GM19452 (cell line): ENCODE results near the gene ACTG1.
A peak's percentile ranks its signal among the peaks of the same experiment; 100 is the strongest.

ENCODE experiments used
- ATAC-seq: cut with Tn5 transposase; IDR thresholded peaks from one replicate; pipeline ENCODE4 v1.9.1; 2021; ENCODE audit not compliant: unreplicated experiment

The ACTG1 gene

DNA sequence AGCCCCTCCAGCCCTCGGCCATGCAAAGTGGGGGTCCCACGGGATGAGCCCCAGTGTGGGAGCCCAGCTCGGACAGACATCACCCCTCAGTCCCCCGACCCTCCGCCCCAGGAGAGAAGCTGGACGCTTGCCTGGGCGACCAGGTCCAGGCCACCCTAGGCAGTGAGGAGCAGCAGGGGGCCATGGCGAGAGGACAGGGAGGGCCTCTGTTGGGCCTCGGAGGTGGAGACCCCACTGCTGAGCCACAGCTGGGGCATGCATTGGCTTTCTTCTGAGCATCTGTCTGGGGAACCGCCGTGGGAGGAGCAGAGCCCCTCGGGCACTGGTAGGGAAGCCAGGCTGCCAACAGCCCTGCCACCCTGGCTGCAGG is 13.0 kb downstream of the ACTG1 start:
- ATAC-seq = no peak

DNA sequence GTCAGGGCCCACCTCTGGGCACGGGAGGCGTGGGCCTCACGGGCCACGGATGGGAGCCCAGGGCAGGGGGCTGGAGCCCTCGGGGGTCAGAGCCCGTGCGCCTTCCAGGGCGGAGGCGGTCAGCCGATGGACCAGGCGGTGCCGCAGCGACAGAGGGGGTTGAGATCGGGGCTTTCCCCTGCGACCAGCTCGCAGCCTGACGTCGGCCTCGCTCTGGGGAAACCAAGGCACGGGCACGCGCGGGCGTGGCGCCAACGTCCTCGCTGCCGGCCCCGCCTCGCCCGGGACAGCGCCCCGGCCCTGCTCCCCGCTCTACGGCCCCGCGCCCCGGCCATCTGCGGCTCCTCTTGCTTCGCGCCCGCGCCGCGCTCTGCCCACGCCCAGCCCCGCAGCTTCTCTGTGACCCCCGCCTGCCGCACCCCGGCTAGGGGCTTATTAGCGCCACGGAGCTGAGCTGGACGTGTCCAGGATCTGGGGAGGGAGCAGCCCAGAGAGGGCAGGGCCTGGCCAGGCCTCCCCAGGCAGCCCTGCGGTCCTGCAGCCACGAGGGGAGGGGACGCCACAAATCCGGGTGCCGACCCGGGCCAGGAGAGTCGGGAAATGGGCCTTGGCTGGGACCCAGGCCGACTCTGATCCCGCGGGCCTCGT is 13.5 kb downstream of the ACTG1 start:
- ATAC-seq = no peak

DNA sequence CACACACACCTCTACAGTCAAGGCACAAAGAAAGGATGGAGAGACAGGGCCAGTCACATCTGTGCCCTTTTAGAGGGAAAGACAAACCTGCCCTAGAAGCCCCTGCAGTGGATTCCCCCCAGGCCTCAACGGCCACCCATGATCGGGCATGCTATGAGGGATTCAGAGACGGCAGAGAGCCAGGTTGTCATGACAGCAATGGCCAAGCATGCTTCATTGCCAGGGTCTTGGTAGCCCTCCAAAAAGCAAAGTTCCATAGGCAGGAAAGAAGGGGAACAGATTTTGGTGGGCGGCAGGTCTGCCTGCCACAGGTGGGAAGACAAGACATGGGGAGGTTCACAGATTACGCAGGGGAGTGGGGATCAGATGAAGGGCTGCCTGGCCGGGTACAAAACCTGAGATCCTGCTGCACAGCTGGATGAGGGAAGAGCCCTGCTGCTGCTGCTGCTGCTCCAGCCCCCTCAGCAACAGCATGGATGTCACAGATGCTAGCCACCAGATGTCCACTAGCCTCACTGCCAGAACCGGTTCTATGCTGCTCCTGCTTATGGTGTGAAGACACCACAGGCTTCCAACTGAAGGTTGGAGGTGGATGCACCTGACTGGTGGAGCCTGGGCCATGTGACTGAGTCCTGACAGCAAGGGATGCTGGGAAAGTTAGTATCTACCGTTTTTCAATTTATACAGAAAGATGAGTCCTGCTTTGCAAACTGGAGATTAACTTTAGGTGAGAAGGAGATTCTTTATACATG is 17.8 kb downstream of the ACTG1 start:
- ATAC-seq = no peak

DNA sequence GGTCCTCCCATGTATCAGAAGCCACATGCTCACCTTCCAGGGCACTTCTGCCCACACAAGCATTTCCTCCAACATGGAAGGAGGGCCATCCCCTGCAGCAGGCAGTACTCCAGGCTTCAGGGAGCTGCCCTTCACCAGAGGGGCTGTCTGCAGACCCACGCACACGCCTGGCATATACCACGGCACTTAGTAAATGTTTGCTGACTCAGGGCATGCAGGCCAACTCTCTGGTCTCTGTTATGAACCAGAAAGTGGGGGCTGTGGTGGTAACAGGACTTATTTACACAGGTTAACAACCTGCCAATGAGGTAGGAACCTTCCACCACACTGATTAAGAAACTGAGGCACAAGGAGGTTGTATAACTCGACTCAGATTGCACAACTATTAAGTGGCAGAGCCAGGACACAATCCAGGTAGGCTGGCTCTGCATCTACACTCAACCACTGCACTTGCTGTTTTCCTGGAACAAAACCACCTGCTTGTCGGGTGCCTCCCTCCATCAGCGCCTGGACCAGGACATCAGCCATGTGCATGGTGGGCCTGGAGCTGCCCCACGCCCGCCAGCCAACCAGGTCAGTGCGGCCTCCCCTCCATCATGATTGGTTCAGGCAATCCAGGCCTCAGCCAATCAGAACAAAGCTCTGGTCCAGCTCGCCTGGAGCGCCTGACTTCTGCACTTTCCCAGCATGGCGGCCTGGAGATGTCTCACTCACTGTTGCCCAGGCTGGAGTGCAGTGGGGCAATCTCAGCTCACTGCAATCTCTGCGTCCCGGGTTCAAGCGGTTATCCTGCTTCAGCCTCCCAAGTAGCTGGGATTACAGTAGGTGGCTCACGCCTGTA is 19.2 kb downstream of the ACTG1 start:
- no peak for ATAC-seq

DNA sequence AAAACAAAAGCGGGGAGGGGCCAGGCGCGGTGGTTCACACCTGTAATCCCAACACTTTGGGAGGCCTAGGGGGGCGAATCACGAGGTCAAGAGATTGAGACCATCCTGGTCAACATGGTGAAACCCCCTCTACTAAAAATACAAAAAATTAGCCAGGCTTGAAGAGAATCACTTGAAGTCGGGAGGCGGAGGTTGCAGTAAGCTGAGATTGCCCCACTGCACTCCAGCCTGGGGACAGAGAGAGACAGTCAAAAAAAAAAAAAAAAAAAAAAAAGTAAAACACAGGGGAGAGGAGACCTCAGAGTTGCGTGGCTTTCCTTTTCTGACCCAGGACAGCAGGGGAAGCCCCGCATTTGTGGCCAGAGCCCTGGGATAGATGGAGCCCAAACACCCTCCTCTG is 19.9 kb downstream of the ACTG1 start:
- no peak for ATAC-seq

DNA sequence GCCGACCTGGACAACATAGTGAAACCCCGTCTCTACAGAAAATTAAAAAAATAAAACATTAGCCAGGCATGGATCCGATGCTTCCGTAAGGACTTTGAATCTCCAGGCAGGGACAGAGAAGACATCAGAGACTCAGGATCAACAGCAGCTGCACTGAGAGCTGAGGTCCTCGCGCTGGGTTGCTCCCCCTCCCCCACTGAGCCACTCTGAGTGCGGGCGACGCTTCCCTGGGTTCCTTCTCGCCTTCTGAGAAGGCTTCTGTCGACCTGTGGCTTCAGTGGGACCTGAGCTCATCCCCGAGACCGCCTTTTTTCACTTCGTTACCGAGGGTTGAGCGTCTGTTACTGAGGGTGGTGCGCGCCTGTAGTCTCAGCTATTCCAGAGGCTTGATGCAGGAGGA is 20.4 kb downstream of the ACTG1 start:
- ATAC-seq = no peak

DNA sequence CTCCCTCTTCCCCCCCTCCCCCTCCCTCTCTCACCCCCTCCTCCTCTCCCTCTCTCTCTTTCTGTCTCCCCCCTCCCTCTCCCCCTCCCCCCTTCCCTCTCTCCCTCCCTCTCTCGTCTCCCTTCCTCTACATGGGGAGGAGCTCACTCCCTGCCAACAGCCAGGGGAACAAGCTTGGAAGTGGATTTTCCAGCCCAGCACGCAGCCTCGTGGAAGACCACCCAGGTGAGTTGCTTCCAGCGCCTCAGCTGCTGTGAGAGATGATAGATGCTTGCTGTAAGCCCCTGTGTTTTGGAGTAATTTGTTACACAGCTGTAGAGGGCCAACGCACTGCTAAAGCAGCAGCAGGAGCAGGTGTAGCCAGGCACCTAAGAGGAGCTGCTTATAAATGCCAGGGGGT is 20.8 kb downstream of the ACTG1 start:
- no peak for ATAC-seq

DNA sequence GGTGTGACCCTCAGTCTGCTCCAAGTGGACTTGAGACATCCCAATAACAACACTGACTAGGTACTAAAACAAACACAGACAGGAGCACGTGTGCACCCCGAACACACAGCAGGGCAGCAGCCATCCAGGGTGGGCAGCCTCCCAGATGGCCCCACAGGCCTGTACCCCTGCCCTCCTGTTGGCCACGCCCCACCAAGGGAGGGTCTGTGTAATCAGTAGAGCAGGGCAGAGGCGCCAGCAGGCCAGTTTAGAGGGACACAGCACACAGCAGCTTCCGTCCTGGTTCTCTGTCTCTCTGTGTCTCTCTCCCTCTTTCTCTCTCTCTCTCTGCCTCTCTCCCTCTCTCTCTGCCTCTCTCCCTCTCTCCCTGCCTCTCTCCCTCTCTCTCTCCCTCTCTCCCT is 21.4 kb downstream of the ACTG1 start:
- no peak for ATAC-seq

DNA sequence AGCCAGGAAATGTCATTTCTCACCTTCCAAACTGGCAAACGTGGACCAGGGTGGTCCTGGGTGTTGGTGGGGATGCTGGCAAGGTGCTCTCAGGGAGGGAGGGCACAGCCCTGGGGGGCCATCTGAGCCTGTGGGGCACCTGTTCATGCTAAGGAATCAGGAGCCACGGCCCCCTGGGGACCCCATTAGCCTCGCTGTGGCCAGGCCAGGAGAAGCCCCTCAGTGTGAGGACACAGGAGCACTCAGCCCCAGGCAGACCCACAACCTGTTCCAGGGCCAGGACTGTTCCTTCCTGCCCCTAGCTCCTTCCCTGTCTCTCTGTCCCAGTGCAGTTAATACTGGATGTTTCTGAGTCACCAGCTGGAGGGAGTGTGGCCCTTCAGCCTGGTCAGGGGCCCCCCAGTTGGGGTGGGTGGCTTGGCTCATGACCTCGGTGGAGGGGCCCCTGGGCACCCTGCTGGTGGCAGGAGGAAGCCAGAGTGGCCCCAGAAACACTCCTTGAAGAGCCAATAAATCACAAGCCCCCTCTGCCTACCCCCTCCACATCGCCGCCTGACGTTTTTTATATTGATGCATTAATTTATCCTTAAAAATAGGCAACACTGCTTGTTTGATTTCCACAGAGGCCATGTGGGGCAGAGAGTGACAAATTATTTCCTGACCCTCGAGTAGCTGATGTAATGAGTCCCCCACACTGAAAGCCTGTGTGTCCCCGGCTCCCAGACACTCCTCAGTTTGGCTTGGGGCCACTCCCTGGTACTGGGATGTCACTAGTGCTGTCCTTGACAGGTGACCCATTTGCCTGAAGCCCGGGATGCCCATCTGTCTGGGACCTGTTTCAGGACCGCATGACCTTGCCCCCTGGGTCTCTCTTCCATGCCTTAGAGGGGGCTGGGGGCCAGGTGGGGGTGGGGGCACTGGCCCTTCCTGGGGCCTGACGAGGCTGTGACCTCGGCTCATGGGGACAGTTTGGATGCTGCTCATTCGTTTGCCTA is 22.3 kb downstream of the ACTG1 start:
- no peak for ATAC-seq

DNA sequence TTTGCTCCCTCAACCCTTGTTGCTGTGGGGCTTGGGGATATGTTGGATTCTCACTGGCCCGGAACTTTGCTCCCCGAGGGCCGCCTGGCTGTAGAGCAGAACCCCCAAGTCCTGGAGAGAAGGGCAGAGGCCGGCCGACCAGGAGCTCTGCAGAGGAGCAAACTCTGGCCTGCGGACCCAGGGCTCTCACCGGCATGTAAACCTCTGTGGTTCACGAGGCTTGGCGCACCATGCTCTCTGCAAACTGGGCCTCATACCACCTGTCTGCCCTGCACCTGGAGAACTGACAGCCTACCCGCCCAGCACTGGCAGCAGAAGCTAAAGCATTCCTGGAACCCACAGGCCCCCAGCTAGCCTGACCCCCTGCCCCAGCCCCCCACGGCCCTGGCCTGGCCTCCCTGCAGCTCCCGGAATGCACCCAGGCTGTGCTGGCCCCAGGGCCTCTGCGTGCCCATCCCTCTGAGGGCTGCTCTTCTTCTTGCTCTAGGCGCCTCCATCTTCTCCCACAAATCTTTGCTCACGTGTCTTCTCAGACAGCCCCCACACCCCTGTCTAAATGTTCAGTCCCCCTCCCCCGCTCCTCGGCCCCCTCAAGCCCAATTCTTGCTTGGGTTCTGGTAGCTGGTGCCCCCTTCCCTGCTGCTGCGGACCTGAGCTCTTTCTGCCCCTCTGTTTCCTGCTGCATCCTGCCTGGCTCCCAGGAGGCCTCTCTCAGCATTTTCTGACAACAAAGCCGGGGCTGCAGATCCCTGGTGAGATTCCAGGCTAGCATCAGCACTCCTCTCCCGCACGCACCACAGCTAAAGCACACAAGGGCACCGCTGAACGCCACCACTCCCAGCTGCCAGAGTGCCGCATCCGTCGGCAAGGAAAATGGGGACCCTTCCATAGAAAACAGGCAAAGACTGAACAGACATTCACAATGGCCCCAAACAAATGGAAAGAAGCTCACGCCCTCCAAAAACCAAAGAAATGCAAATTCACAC is 23.3 kb downstream of the ACTG1 start:
- no peak for ATAC-seq

DNA sequence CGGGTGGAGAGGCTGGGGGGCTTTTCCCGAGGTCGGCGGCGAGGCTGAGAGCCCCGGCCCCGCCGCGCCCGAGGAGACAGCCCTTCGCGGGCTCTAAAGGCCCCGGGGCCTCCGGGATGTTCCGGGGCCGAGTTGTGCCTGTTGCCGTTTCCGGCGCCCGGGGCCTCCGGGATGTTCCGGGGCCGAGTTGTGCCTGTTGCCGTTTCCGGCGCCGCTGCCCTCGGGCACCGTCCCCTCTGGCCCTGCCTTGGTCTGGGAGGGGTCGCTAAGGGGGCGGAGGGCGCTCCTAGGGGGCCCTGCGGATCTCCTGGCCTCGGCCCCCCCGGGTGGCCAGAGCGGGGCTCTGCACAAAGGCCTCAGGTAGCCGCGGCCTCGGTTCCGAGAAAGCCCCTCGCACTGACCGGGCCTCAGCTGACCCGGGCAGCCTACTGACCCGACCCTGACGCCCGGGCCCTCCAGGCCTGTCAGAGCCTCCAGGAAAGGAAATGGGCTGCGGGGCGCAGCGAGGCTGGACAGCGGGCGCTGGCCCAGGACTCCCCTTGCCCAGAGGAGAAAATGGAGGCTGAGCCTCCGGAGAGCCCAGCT is 24.2 kb downstream of the ACTG1 start:
- no peak for ATAC-seq

DNA sequence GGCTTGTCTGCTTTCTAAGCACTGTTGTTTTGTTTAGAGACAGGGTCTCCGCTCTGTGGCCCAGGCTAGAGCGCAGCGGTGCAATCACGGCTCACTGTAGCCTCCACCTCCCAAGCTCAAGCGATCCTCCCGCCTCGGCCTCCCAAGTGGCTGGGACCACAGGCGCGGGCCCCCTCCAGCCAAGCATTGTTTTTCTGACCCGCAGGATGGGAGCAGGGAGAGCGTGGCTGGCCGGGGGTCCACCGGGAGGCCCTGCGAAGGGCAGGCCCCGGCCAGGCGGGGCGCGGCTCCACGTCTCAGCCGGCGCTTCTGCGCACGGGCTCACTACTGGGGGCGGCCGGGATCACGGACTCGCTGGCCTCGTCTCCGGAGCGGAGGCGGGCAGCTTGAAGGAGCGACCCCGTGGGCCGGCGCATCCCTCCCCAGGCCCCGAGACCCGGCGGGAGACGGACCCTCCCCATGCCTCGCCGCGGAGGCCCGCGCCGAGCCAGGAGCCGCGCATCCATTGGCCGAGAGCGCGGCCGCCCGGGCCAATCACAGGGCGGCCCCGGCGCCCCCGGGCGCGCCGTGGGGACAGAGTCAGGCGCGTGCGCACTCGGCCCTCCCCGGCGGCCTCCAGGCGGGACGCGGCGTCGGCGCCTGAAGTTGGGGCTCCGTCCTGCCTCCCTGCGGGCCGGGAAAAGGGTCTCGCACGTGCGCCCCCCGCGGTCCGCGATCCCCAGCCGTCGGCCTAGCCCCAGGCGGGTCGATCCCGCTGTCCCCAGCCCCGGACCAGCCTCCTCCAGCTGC is 24.9 kb downstream of the ACTG1 start:
- ATAC-seq = no peak

DNA sequence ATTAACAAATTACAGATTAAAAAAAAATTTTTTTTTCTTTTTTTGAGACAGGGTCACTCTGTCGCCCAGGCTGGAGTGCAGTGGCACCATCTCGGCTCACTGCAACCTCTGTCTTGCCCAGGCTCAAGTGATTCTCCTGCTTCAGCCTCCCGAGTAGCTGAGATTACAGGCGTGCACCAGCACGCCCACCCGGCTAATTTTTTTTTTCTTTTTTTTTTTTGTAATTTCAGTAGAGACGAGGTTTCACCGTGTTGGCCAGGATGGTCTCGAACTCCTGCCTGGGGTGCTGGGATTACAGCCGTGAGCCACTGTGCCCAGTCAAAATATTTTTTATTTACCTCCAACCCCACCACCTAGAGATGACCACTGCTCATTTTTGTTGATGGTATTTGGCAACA is 25.5 kb downstream of the ACTG1 start:
- ATAC-seq = no peak

DNA sequence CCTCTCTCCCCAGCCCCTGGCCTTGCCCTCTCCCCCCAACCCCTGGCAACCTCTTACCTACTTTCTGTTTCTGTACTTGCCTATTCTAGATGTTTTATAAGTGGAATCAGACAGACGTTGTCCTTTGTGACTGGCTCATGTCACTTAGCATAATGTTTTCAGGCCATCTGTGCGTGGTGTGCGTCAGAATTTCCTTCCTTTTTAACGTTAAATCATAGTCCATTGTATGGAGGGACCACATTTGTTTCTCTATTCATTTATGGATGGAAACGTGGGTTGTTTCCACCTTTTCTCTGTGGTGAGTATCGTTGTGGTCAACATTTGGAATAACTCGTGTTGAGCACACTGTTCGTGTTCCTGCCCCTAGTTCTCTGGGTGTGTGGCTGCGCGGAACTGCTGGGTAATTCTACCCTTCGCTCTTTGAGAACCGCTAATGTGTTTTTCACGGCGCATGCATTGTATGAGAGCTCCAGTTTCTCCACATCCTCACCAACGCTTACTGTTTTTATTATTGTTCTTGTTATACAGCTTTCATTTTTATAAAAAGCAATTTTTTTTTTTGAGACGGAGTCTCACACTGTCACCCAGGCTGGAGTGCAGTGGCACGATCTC is 26.3 kb downstream of the ACTG1 start:
- no peak for ATAC-seq

DNA sequence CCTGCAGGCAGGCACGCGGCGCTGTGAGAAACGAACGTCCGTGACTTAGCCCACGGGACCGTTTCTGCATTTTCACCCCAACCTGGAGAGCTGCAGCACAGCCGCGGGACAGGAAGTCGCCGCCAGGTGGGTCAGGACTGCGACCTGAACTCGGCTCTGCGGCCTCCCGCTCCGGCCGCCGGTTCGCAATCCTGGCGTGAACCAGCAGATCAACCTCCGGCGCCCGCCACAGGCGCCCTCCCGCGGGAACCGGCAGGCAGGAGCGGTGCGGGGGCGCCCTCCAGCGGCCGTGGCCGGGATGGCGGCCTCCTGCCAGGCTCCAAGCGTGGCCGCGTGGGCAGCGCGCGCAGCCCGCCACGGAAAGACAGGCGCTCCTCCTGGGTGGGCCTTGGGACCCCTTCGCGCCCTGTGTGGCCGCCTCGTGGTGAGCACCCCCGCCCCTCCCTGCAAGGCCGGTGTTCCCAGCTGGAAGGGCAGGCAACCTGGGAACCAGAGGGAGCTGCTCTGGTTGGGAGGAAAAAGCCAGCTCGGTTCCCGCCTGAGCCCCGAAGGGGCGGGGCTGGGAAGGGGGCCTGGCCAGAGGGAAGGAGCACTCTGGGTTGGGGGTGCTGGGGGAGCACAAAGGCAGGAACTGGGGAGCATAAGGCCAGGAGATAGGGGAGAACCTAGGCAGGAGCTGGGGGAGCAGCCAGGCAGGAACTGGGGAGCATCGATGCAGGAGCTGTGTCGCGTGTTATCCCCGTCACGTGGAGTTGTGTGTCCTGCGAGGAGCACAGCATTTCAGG is 28.2 kb downstream of the ACTG1 start:
- peak; percentile 75 for ATAC-seq

DNA sequence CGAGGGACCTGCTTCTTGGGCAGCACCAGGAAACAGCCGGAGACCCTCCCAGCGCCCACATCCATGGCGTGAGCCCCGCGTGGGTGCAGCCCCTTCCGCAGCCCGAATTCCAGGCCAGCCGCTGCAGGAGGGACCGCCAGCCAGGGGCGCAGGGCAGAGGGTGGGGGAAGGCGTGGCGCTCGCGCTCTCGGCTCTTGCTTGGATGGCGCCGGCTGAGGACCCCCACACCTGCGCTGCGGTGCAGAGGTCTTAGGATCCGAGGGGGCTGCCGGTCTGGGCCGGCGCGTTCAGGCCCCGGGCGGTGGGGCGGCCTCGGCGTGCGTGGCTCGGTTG is 28.8 kb downstream of the ACTG1 start:
- no peak for ATAC-seq

DNA sequence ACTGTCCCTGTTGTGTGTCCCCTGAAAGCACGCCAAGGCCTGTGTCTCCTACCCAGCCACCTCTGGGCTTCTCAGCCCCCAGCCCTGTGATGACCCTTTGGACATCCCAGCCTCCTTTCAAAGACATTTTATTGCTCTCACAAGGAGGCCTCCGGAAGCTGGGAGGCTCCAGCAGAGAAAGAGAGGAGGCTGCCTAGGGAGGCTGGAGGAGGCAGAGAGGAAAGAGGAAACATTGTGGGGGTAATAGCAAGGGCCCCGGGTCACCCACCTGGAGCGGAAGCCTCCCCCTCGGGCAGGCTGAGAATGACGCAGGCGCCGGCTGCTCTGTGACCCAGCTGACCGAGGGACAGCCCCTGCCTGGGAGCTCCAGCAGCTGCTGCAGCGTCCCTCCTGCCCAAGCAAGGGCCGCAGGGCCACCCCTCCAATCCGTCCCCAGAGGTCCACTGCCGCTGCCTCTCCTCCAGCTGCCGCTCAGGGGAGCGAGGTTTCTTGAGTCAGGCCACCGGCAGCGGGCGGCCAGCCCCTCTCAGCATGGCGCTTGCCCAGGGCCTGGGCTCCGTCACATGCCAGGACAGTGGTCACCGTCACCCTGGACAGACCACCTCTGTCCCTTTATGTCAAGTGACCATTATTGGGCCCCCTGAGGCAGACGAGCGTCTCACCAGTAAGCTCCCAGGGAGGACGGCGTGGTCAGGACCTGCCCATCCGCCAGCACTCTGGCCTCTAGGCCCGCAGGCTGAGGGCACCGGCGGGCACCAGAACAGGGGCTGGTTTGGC is 29.3 kb downstream of the ACTG1 start:
- no peak for ATAC-seq
